GM18526 (cell line): ENCODE data around the gene MGMT.

Experiments
- POLR2A ChIP-seq: IDR thresholded peaks from 3 replicates; pipeline ENCODE4 v1.6.1; 2011; ENCODE audit not compliant: insufficient read length; ENCODE audit errors: extremely low read depth

Gene MGMT

DNA sequence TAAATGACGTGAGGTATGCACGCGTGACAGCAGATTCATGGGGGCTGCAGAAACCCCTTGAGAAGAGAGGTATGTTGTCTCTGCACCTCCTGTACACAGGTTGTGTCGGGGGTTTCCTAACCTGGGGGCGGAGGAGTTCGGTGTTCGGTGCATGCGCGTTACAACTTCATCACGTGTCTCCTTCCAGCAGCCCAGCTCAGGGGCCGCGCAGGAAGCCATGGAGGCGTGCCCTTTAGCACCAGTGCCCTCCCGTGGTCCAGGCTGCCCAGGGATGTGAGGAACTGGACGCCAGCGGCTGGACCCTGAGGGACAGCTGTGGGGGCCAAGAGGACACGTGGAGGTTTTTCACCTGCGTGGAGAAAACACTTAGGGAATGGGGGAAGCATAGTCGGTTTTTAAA lies 310.6 kb downstream of the MGMT start:
- no peak for TF ChIP-seq POLR2A

DNA sequence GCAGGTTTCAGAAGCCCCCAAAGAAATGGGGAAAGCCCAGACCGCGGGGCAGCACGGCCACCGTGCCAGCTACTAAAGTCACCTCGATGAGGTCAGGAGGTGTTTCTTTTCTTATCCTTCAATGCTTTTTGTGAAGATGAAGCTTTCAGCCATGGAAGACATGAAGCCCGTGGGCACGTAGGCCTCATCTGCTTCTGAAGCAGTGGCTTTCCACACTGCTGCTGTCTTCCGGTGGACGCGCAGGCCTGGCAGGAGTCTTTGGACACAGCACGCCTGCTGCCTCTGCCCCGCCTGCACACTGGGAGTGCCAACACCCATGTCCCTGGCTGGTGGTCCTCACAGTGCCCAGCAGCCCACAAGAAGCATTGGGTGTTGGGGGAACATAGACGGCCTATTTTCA lies 311.5 kb downstream of the MGMT start:
- TF ChIP-seq POLR2A, result no peak

DNA sequence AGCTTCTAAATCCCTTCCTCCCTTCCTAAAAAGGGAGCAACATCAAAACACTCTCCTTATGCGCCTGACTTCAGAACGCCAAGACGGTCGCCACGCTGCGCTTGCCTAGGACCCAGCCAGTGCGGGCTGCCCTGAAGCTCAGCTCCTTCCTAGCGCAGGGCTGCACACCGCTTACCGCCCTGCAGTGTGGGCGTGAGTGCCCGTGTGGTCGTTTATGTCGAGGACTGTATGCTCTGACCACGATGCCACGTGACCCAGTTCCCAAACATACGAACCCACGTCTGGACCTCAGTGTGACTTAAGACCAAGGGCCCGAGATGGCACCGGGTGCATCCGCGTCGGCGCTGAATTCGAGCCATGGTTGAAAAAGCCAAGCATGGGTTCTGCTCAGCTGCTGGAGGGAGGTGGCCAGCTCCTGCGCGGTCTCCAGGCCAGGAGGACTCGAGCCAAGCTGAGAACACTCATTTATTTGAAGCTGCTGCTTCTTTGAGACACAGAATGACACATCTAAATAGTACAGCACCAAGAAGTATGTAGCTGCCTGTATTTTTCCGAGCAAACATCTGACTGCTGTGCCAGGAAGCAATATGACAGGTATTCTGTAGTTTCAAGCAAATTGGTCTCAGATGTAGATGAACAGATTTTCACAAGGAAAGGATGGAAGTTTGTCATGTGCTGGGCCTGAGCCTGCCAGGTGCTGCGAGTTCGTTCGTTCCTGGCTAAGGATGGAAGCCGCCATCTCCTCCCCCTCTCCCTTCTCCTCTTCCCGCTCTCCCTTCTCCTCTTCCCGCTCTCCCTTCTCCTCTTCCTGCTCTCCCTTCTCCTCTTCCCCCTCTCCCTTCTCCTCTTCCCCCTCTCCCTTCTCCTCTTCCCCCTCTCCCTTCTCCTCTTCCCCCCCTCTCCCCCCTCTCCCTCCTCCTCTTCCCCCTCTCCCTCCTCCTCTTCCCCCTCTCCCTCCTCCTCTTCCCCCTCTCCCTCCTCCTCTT lies 312.4 kb downstream of the MGMT start:
- no peak for TF ChIP-seq POLR2A

DNA sequence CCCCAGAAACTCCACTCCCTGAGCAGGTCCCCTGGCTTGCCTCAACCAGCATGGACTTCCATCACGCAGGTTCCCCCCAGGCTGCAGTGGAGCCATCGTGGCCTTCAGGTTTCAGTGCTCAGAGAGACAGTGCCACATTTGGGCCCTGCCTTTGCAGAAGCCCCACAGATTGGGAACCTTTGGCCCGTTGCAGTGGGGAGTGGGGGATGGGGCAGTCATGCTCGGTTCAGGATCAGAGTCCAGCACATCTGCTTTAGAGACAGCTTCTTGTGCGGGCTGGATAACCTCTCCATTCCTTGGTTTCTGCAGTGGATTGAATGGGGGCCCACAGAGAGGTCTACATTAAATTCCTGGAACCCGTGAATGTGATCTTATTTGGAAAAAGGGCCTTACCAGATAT lies 313.2 kb downstream of the MGMT start:
- TF ChIP-seq POLR2A, result no peak

DNA sequence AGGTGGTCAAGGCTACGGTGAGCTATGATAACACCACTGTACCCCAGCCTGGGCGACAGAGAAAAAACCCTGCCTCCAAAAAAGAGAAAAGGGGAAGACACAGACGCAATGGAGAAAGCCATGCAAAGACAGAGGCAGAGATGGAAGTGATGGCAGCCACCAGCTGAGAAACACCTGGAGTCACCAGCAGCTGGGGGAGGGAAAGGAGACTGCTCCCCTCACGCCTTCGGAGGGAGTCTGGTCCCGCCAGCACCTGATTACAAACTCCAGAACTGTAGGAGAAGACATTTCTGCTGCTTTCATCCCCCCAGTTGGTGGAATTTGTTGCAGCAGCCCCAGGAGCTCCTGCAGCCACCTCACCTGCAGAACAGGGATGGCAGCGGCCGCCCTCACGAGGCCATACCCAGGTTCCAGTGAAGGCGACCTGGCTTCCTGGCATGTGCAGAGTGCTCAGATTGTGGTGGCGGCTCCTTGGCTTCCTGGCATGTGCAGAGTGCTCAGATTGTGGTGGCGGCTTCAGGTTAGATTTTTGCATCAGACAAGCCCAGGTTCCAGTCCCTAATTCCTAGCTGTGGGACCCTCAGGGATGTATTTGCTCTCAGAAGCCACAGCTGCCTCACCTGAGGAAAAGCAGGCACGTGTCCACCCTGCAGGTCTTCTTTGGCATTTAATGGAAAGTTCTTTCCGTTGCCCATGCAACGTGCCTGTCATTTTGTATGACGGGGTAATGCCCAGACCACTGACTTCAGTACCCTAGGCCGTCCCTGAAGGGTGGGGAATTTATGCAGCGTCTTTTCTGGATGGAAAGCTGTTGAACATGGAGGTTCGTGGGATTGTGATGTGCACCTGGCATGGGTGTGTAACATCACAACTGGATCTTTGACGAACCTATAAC lies 314.1 kb downstream of the MGMT start:
- TF ChIP-seq POLR2A, result no peak

DNA sequence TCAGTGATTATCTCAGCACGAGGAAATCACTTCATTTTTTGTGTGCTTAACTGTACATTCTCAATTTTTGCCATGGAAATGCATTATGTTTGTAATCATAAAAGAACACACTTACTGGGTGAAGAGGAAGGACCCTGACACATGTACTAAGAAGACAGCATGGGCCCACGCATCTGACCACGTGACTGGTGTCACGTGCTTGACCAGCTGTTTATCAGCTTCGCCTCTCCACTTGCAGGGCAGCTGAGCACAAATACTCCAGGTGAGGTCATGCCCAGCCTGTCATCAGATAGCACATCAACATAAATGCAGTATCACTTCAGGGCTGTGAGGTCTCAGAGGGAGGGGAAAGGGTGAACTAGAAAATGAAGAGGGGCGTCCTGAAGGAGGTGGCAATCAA lies 317.2 kb downstream of the MGMT start:
- TF ChIP-seq POLR2A, result no peak

DNA sequence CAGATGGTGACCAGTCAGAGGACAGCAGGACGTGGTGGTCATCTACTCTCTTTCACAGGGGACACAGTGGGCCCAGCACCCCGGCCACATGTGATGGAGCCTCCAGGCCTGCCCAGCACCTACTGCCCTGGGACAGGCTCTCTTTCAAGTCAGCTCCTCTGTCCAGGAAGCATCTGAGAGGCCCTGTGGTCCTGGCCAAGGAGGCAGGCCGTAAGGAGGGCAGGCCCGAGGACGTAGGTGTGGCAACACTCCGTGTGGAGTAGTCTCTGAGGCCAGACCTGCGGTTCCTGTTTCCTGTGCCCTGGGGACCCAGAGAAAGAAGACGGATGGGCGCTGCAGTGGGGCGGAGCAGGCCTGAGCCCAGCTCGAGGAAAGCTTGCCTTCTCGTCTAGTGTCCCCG lies 317.9 kb downstream of the MGMT start:
- no peak for TF ChIP-seq POLR2A

DNA sequence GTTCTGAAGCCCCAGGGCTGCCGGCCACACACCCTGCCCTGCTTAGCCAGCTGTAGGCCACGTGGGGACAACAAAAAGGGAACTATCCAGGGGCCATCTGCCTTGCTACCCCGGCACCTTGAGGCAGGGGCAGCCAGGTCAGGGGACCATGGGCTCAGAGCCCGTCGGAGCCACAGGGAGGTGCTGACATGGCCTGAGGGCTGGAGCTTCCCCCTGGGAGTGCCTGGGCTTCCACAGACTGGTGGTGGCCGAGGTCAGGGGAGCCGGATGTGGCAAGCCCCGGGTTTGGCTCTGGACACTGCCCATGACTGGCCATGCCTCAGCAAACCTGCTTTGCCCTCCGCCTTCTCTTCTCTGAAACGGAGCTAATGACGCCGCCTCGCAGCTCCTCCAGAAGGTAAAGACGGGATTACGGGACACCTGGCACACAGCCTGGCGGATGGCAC lies 318.5 kb downstream of the MGMT start:
- no peak for TF ChIP-seq POLR2A

DNA sequence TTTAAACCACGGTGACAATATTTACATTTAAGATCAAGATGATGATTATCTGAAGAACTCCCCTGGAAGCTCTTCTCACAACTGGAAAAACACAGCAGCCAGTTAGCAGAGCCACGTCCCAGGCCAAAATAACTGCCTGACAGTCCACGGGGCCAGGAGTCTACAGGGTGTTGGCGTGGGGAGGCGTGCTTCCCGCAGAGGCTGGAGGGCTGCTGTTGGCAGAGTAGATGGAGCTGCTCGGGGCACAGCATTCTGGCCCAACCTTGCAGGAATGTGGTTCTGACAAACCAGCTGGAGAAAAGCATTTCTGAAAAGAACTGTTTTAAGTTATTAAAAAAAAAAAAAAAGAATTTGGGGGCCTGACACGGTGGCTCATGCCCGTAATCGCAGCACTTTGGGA lies 319.2 kb downstream of the MGMT start:
- TF ChIP-seq POLR2A, result no peak

DNA sequence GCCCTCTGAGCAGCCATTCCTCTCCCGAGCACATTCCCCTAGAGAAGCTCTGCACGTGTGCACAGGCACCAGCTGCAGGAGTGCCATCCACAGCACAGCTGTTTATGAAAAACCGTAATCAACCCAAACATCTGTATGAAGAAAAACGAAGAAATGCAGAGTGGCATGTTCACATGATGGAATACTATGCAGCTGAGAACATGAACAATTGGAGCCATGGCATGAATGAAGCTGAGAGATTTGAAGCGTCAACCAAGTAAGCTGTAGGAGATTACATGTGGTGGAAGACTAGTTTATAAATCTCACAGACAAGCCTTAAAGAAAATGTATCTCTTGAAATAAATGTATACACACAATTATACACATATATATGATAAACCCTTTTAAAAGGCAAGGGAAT lies 320.5 kb downstream of the MGMT start:
- TF ChIP-seq POLR2A, result no peak

DNA sequence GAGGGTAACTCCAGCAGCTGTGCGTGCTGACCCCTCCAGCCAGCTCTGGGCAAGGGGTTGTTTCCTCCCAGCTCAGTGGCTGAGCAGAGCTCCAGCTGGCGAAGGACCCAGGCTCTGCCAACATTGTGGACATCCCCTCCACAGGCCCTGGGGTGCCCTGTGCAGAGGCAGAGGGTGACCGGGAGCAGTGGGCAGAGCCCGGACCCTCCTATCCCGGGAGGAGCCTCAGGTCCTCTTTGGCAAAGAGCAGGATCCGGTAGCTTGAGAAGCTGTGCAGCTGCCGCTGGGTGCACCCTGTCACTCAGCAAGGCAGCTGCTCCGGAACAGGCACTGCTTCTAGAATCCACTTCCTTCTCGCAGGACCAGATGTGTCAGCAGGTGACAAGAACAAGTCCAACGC lies 321.2 kb downstream of the MGMT start:
- no peak for TF ChIP-seq POLR2A

DNA sequence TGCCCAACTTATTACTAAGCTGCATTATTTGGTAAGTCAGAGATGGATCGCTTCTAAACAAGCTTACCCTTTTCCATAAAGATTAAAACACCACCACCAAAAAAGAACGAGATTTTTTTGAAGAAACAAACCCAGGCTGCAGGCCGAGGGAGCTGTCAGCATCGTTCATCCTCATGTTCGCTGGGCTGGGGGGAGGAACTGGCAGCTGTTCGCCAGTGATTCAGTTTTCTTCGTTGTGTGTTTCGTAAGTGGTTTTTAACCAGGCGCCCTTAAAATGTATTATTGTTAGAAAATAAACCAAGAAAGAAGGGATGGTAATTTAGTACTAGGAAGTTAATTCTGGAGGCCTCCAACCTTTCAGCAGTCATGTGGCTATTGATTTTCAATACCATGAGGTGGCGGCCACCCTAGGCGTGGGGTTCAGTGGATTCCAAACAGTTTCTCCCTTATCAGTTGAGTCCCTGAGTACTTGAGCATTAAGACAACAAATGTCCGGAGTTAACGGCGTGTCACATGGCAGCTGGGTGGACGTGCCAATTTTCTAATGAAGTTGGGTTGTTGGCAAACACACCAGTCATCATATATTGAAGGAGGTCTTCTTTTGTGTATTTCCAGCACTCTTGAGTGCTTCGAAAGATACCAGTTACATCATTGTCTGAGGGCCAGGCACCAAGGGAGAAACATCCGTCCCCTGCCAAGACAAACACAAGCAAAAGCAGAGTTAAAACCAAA lies 323.8 kb downstream of the MGMT start:
- no peak for TF ChIP-seq POLR2A

DNA sequence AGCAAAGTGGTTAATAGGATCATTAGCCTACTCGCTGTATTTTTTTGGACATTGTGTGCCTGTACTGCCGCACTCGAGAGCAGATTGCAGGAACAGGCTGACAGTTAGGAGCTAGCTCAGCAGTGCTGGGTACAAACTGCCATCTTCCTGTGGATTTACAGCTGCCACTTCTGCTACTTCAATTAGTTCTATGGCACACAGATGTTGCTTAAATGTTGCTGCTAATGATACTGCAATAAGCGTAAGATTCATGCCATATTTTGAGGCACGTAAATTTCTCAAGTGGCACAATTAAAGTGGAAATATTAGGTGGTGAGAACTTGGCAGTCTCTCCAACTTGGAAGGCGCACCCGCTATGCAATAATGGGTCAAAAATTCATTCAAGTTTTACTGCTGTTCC lies 325.1 kb downstream of the MGMT start:
- no peak for TF ChIP-seq POLR2A

DNA sequence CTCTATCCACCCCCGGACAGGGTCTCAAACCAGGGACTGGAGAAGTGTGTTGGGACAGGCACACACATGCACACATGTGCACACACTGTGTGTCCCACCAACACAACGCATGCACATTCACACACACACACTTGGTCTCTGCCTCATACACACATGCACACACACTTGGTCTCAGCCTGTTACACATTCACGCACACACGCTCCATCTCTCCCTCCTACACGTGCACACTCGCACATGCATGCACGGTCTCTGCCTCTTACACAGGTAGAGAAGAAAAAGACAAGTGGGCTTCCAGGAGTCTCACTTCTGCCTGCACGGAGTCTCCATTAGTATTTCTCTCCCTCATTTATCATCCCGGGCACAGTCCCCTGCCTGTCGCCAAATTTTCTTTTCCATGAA lies 325.8 kb downstream of the MGMT start:
- TF ChIP-seq POLR2A, result no peak

DNA sequence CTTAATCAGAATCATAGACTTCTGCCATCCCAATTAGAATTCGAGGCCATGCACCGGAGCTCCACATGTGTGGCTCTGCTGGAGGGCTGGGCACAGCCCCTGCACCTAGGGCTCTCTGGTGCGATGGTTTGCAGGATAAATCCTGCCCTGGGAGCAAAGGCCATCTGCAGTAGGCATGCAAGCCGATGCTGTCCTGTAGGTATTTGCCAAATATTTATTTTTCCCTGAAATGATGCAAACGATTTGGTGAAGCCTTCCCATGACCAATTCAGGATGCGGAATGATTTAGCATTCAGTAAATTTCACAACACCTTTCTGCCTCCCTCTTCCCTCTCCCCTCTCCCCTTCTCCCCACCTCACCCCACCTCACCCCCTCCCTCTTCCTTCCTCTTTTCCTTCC lies 326.4 kb downstream of the MGMT start:
- no peak for TF ChIP-seq POLR2A
